IMR-90 (cell line): Measurements from ENCODE around the gene CATSPER1. TPM values are rescaled to one million over a fixed set of nuclear protein-coding genes. Genes with fewer than 3 reads are reported as not detected.

Source experiments
- ATAC-seq: fragments of 200-7000 bp; cut with Tn5 transposase; 2 replicates; pipeline ENCODE4 v1.9.1; 2020; ENCODE audit warnings: low read depth, mild to moderate bottlenecking, moderate library complexity
- BruUV-seq: library from RNA; stranded (reverse); fragments of 400-500 nt; replicated peaks from 2 replicates; lab custom pipeline; 2021; lab: Mats Ljungman, UMichigan
- CTCF ChIA-PET: fragments of 300-600 bp; formaldehyde crosslinking; extraction: SDS; loops from one replicate; lab custom pipeline; 2021; ENCODE audit warnings: antibody characterized with exemption; lab: Yijun Ruan, JAX
- POLR2A ChIA-PET: fragments of 300-600 bp; sonication (Branson Sonifier 250); formaldehyde crosslinking; loops from one replicate; lab custom pipeline; 2022; ENCODE audit warnings: antibody characterized with exemption; ENCODE audit not compliant: unreplicated experiment; lab: Charles Lee
- DNase-seq: peaks from one replicate; pipeline ENCODE4 v3.0.0; 2013
- H2AFZ ChIP-seq: replicated peaks from 2 replicates; pipeline ENCODE3; 2013; ENCODE audit warnings: low read length, mild to moderate bottlenecking; ENCODE audit not compliant: poor library complexity
- H2AK5ac ChIP-seq: 2 replicates; pipeline ENCODE4 v1.6.1; 2013; ENCODE audit warnings: low read depth, low read length, inconsistent platforms
- H2AK9ac ChIP-seq: replicated peaks from 2 replicates; pipeline ENCODE3; 2013; ENCODE audit warnings: mild to moderate bottlenecking, low read depth, low read length, moderate library complexity; ENCODE audit not compliant: poor library complexity
- H2BK120ac ChIP-seq: 2 replicates; pipeline ENCODE4 v1.6.1; 2013; ENCODE audit warnings: low read depth, low read length, inconsistent platforms
- H2BK15ac ChIP-seq: 3 replicates; pipeline ENCODE4 v1.6.1; 2013; ENCODE audit warnings: low read depth, low read length, inconsistent platforms
- H2BK20ac ChIP-seq: 2 replicates; pipeline ENCODE4 v1.6.1; 2013; ENCODE audit warnings: low read depth, mild to moderate bottlenecking, inconsistent platforms, low read length, moderate library complexity
- H2BK5ac ChIP-seq: 2 replicates; pipeline ENCODE4 v1.6.1; 2013; ENCODE audit warnings: mild to moderate bottlenecking, low read depth, low read length, inconsistent platforms; ENCODE audit not compliant: poor library complexity, severe bottlenecking
- H3K14ac ChIP-seq: replicated peaks from 2 replicates; pipeline ENCODE4 v1.6.1; 2013; ENCODE audit warnings: low read depth, low read length, inconsistent platforms
- H3K18ac ChIP-seq: 2 replicates; pipeline ENCODE4 v1.6.1; 2013; ENCODE audit warnings: low read depth, low read length, control low read depth
- H3K23ac ChIP-seq: 2 replicates; pipeline ENCODE4 v1.6.1; 2013; ENCODE audit warnings: low read depth, low read length, inconsistent platforms
- H3K27ac ChIP-seq: 2 replicates; pipeline ENCODE4 v1.5.1; 2013; ENCODE audit warnings: mild to moderate bottlenecking, control low read depth, low read length; ENCODE audit not compliant: insufficient read depth
- H3K27me3 ChIP-seq: 2 replicates; pipeline ENCODE4 v1.6.1; 2013; ENCODE audit warnings: low read length; ENCODE audit not compliant: control insufficient read depth, insufficient read depth
- H3K36me3 ChIP-seq: 2 replicates; pipeline ENCODE4 v1.6.1; 2013; ENCODE audit warnings: low read length, mixed read lengths; ENCODE audit not compliant: control insufficient read depth, insufficient read depth
- H3K4ac ChIP-seq: 2 replicates; pipeline ENCODE4 v1.6.1; 2013; ENCODE audit warnings: low read depth, low read length, inconsistent platforms
- H3K4me1 ChIP-seq: 2 replicates; pipeline ENCODE4 v1.6.1; 2013; ENCODE audit warnings: low read length, mixed read lengths; ENCODE audit not compliant: control insufficient read depth, insufficient read depth
- H3K4me2 ChIP-seq: 2 replicates; pipeline ENCODE4 v1.6.1; 2013; ENCODE audit warnings: low read depth, mild to moderate bottlenecking, control low read depth, low read length, moderate library complexity
- H3K4me3 ChIP-seq: 2 replicates; pipeline ENCODE4 v1.5.1; 2013; ENCODE audit warnings: low read depth, mild to moderate bottlenecking, control low read depth, low read length, moderate library complexity; ENCODE audit not compliant: insufficient read depth
- H3K56ac ChIP-seq: 2 replicates; pipeline ENCODE4 v1.6.1; 2013; ENCODE audit warnings: low read length, inconsistent platforms; ENCODE audit not compliant: insufficient read depth; ENCODE audit errors: extremely low read depth
- H3K79me1 ChIP-seq, 2 experiments: 2 replicates each; pipeline ENCODE4 v1.6.1; 2013; ENCODE audit warnings: low read length in 2 of 2, inconsistent platforms in 1 of 2, low read depth in 1 of 2
- H3K9ac ChIP-seq: 2 replicates; pipeline ENCODE4 v1.6.1; 2013; ENCODE audit warnings: low read depth, low read length, control low read depth
- H3K9me1 ChIP-seq: 2 replicates; pipeline ENCODE4 v1.6.1; 2013; ENCODE audit warnings: low read length, inconsistent platforms; ENCODE audit not compliant: insufficient read depth
- H3K9me3 ChIP-seq: 2 replicates; pipeline ENCODE4 v1.6.1; 2013; ENCODE audit warnings: low read length; ENCODE audit not compliant: control insufficient read depth, insufficient read depth
- H4K20me1 ChIP-seq: 2 replicates; pipeline ENCODE4 v1.6.1; 2013; ENCODE audit warnings: low read length, inconsistent platforms; ENCODE audit not compliant: insufficient read depth
- H4K5ac ChIP-seq: 2 replicates; pipeline ENCODE4 v1.6.1; 2013; ENCODE audit warnings: mild to moderate bottlenecking, low read depth, low read length, control low read depth
- H4K8ac ChIP-seq, 2 experiments: 2 replicates each; pipeline ENCODE4 v1.6.1; 2013; ENCODE audit warnings: low read depth in 2 of 2, low read length in 2 of 2, control low read depth in 1 of 2, inconsistent platforms in 1 of 2
- H4K91ac ChIP-seq: 2 replicates; pipeline ENCODE4 v1.6.1; 2013; ENCODE audit warnings: low read depth, low read length, inconsistent platforms; ENCODE audit not compliant: insufficient read depth
- BHLHE40 ChIP-seq: fragments of 150-350 bp; IDR thresholded peaks from 2 replicates; pipeline ENCODE4 v1.6.1; 2016; ENCODE audit warnings: mild to moderate bottlenecking, low read depth, low read length
- CEBPB ChIP-seq: IDR thresholded peaks from 2 replicates; pipeline ENCODE4 v1.6.1; 2012; ENCODE audit warnings: low read depth, low read length, improper control_type of control experiment
- CHD1 ChIP-seq: IDR thresholded peaks from 2 replicates; pipeline ENCODE4 v1.6.1; 2012; ENCODE audit warnings: low read depth, low read length, improper control_type of control experiment
- FOS ChIP-seq: fragments of 150-350 bp; IDR thresholded peaks from 2 replicates; pipeline ENCODE4 v1.6.1; 2016; ENCODE audit warnings: low read depth, low read length
- MAFK ChIP-seq: IDR thresholded peaks from 2 replicates; pipeline ENCODE4 v1.6.1; 2012; ENCODE audit warnings: low read depth, low read length, improper control_type of control experiment
- MAZ ChIP-seq: IDR thresholded peaks from 2 replicates; pipeline ENCODE4 v1.6.1; 2012; ENCODE audit warnings: low read depth, mild to moderate bottlenecking, low read length, improper control_type of control experiment, moderate library complexity, borderline replicate concordance
- MXI1 ChIP-seq: IDR thresholded peaks from 2 replicates; pipeline ENCODE4 v1.6.1; 2012; ENCODE audit warnings: low read depth, mild to moderate bottlenecking, low read length, moderate library complexity, borderline replicate concordance
- NFE2L2 ChIP-seq: fragments of 150-350 bp; IDR thresholded peaks from 2 replicates; pipeline ENCODE4 v1.6.1; 2016; ENCODE audit warnings: low read depth, mild to moderate bottlenecking, low read length
- POLR2A ChIP-seq: IDR thresholded peaks from 2 replicates; pipeline ENCODE4 v1.6.1; 2012; ENCODE audit warnings: mild to moderate bottlenecking, low read depth, low read length
- RAD21 ChIP-seq: IDR thresholded peaks from 2 replicates; pipeline ENCODE4 v1.6.1; 2012; ENCODE audit warnings: low read length, improper control_type of control experiment
- RCOR1 ChIP-seq: IDR thresholded peaks from 2 replicates; pipeline ENCODE4 v1.6.1; 2012; ENCODE audit warnings: mild to moderate bottlenecking, low read length, improper control_type of control experiment; ENCODE audit not compliant: insufficient replicate concordance
- RFX5 ChIP-seq: IDR thresholded peaks from 2 replicates; pipeline ENCODE4 v1.8.0; 2012; ENCODE audit warnings: low read depth, mild to moderate bottlenecking, low read length, moderate library complexity
- SMC3 ChIP-seq: fragments of 150-350 bp; IDR thresholded peaks from 2 replicates; pipeline ENCODE4 v1.6.1; 2016; ENCODE audit warnings: low read depth, mild to moderate bottlenecking, antibody characterized with exemption, low read length, moderate library complexity
- WGBS, 2 experiments: methylation state at CpG; one replicate each; pipeline versions ENCODE4 v1.1.5 to v1.1.7; 2013; ENCODE audit warnings: missing lambda C conversion rate in 2 of 2; ENCODE audit not compliant: insufficient read length in 1 of 2; ENCODE audit errors: extremely low coverage in 2 of 2; 5-methylcytosine and 5-hydroxymethylcytosine counted together
- dilution Hi-C: fragments of 300-500 bp; cut with HindIII; formaldehyde crosslinking; loops from one replicate; pipeline ENCODE4 v1.14.3; 2018; ENCODE audit warnings: low sequenced_read_pairs; ENCODE audit not compliant: unreplicated experiment
- in situ Hi-C: fragments of 300-500 bp; cut with MboI; formaldehyde crosslinking; loops from 3 replicates; pipeline ENCODE4 v1.14.3; 2019; ENCODE audit warnings: low sequenced_read_pairs, inconsistent platforms, mixed read lengths
- intact Hi-C: fragments of 100-400 bp; cut with micrococcal nuclease; formaldehyde crosslinking; loops from 2 replicates; pipeline ENCODE4 v1.10.0; 2022
- polyA plus RNA-seq, 3 experiments: library from polyadenylated mRNA; depleted of rRNA; stranded (reverse); fragments of >200 nt; gene quantifications; 2 replicates each; pipeline ENCODE4 v1.2.3, GENCODE V29; 2012; ENCODE audit warnings: low replicate concordance in 1 of 3
- total RNA-seq: library from RNA; depleted of rRNA; stranded (reverse); fragments of >200 nt; gene quantifications from 2 replicates; pipeline ENCODE4 v1.2.3, GENCODE V29; 2012
- TF ChIP-seq, protein P1 (sequence below): conservative IDR thresholded peaks from 2 replicates; pipeline ENCODE4 v1.5.1; 2012; ENCODE audit warnings: mild to moderate bottlenecking, low read depth, low read length, improper control_type of control experiment
- TF ChIP-seq, protein P2 (sequence below): fragments of 150-350 bp; IDR thresholded peaks from 2 replicates; pipeline ENCODE4 v1.6.1; 2017; ENCODE audit warnings: mild to moderate bottlenecking, antibody characterized with exemption, low read length, low read depth
- TF ChIP-seq, protein P3 (sequence below): fragments of 150-350 bp; IDR thresholded peaks from 2 replicates; pipeline ENCODE4 v1.6.1; 2016; ENCODE audit warnings: low read depth, mild to moderate bottlenecking, low read length, moderate library complexity, borderline replicate concordance

CATSPER1 gene
- total and polyA plus RNA-seq, 2 of the 4 experiments (the other 2 are of a cell fraction): 0.18 to 0.91 TPM

GRCh38 chr11:66059966-66060680 lies 33.8 kb upstream of the CATSPER1 start:
- H3K56ac ChIP-seq: no peak overlapping the region
- H2AK9ac ChIP-seq: no peak overlapping the region
- peaks cover 71% of the 10 kb centered on the region for H3K36me3 ChIP-seq
- no peak overlapping the region for H3K4me3 ChIP-seq
- H3K4ac ChIP-seq: no peak overlapping the region
- POLR2A ChIA-PET: no interaction called here
- peaks cover 11% of the 10 kb centered on the region for H4K20me1 ChIP-seq
- H4K91ac ChIP-seq: no peak overlapping the region
- CTCF ChIA-PET: interaction anchor here (1.2 kb wide), 1 partner anchor 8 kb away, joined by 4 read pairs; no protein-coding TSS in a partner anchor
- H3K4me2 ChIP-seq: no peak overlapping the region
- no peak overlapping the region for H3K27ac ChIP-seq
- in situ Hi-C loops (no loop called here), intact Hi-C loops (no loop called here), dilution Hi-C loops (no loop called here)
- H3K23ac ChIP-seq: no peak overlapping the region
- no peak overlapping the region for H3K18ac ChIP-seq
- peaks cover 47 to 52% of the 10 kb centered on the region in 2 experiments for H3K79me1 ChIP-seq
- DNase-seq (no peak), ATAC-seq (no peak)
- WGBS, 2 experiments: 100% methylated on average over 5 of the region's 8 CpGs; no CpG with 5 or more reads in 1 of the 2 experiments
- H2BK5ac ChIP-seq: no peak overlapping the region
- no peak overlapping the region for H4K5ac ChIP-seq
- H2AK5ac ChIP-seq: no peak overlapping the region
- H3K9ac ChIP-seq: no peak overlapping the region
- TF ChIP-seq CEBPB (no peak), RFX5 (no peak), MXI1 (no peak), RCOR1 (no peak), SMC3 (no peak), MAZ (no peak), NFE2L2 (no peak), RAD21 (no peak), FOS (no peak), BHLHE40 (no peak), MAFK (no peak), CHD1 (no peak), POLR2A (no peak)
- TF ChIP-seq, protein P1, sequence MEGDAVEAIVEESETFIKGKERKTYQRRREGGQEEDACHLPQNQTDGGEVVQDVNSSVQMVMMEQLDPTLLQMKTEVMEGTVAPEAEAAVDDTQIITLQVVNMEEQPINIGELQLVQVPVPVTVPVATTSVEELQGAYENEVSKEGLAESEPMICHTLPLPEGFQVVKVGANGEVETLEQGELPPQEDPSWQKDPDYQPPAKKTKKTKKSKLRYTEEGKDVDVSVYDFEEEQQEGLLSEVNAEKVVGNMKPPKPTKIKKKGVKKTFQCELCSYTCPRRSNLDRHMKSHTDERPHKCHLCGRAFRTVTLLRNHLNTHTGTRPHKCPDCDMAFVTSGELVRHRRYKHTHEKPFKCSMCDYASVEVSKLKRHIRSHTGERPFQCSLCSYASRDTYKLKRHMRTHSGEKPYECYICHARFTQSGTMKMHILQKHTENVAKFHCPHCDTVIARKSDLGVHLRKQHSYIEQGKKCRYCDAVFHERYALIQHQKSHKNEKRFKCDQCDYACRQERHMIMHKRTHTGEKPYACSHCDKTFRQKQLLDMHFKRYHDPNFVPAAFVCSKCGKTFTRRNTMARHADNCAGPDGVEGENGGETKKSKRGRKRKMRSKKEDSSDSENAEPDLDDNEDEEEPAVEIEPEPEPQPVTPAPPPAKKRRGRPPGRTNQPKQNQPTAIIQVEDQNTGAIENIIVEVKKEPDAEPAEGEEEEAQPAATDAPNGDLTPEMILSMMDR: no peak
- TF ChIP-seq, protein P2, sequence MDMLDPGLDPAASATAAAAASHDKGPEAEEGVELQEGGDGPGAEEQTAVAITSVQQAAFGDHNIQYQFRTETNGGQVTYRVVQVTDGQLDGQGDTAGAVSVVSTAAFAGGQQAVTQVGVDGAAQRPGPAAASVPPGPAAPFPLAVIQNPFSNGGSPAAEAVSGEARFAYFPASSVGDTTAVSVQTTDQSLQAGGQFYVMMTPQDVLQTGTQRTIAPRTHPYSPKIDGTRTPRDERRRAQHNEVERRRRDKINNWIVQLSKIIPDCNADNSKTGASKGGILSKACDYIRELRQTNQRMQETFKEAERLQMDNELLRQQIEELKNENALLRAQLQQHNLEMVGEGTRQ: no peak
- TF ChIP-seq, protein P3, sequence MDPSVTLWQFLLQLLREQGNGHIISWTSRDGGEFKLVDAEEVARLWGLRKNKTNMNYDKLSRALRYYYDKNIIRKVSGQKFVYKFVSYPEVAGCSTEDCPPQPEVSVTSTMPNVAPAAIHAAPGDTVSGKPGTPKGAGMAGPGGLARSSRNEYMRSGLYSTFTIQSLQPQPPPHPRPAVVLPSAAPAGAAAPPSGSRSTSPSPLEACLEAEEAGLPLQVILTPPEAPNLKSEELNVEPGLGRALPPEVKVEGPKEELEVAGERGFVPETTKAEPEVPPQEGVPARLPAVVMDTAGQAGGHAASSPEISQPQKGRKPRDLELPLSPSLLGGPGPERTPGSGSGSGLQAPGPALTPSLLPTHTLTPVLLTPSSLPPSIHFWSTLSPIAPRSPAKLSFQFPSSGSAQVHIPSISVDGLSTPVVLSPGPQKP: no peak
- H3K9me3 ChIP-seq: no peaks in the 10 kb centered on the region
- H3K9me1 ChIP-seq: no peaks in the 10 kb centered on the region
- no TSS peak for BruUV-seq
- no peak overlapping the region for H3K14ac ChIP-seq
- H2BK20ac ChIP-seq: no peak overlapping the region
- no peak overlapping the region for H4K8ac ChIP-seq
- no peaks in the 10 kb centered on the region for H3K4me1 ChIP-seq
- no peak overlapping the region for H2AFZ ChIP-seq
- no peaks in the 10 kb centered on the region for H3K27me3 ChIP-seq
- H2BK15ac ChIP-seq: no peak overlapping the region
- no peak overlapping the region for H2BK120ac ChIP-seq
